ENCODE measurements around the gene GSC2.

Gene GSC2

GRCh38 chr22:19150482-19151328 lies 613 bp upstream of the GSC2 start:
- H3K4me3 ChIP-seq (ENCODE audit: low read depth, low read length) = no peak overlapping the region
- TF ChIP-seq CTCF (IDR thresholded peaks at IDR 0.05; ENCODE audit: low read depth, low read length, missing control alignments) = no peak
- in situ Hi-C loops (cut with HindIII; ENCODE audit: low sequenced_read_pairs) = no loop called here
- no peak for DNase-seq (ENCODE audit: low read depth)

- H3K4me3 ChIP-seq (ENCODE audit: low read depth, low read length) = no peak overlapping the region
- in situ Hi-C loops (cut with HindIII; ENCODE audit: low sequenced_read_pairs) = no loop called here
- DNase-seq (ENCODE audit: low read depth) = no peak
Measured at GRCh38 chr22:19149047-19149883, 827 bp downstream of the GSC2 start.

GRCh38 chr22:19148417-19149046 lies 1.6 kb downstream of the GSC2 start:
- no peak for TF ChIP-seq CTCF (IDR thresholded peaks at IDR 0.05; ENCODE audit: low read depth, low read length, missing control alignments)
- in situ Hi-C loops (cut with HindIII; ENCODE audit: low sequenced_read_pairs) = no loop called here

More at GRCh38 chr22:19149047-19149883, 827 bp downstream of the GSC2 start:
- TF ChIP-seq CTCF (IDR thresholded peaks at IDR 0.05; ENCODE audit: low read depth, low read length, missing control alignments) = no peak

GRCh38 chr22:19147195-19147780 lies 2.8 kb downstream of the GSC2 start:
- no peak overlapping the region for H3K4me3 ChIP-seq (ENCODE audit: low read depth, low read length)
- in situ Hi-C loops (cut with HindIII; ENCODE audit: low sequenced_read_pairs) = no loop called here
- no peak for DNase-seq (ENCODE audit: low read depth)
- no peak for TF ChIP-seq CTCF (IDR thresholded peaks at IDR 0.05; ENCODE audit: low read depth, low read length, missing control alignments)

More at GRCh38 chr22:19148417-19149046, 1.6 kb downstream of the GSC2 start:
- no peak for DNase-seq (ENCODE audit: low read depth)
- no peak overlapping the region for H3K4me3 ChIP-seq (ENCODE audit: low read depth, low read length)

- in situ Hi-C loops (cut with HindIII; ENCODE audit: low sequenced_read_pairs) = no loop called here
- no peak for DNase-seq (ENCODE audit: low read depth)
- H3K4me3 ChIP-seq (ENCODE audit: low read depth, low read length) = no peak overlapping the region
- TF ChIP-seq CTCF (IDR thresholded peaks at IDR 0.05; ENCODE audit: low read depth, low read length, missing control alignments) = no peak
Measured at GRCh38 chr22:19146215-19146968, 3.7 kb downstream of the GSC2 start.

Measured in astrocyte of the cerebellum (primary cell).